ENCODE measurements around the gene GABARAP.

The GABARAP gene

GRCh38 chr17:7224661-7225111, 17.6 kb downstream of the GABARAP start:
- DNase-seq (ENCODE audit: extremely low spot score), result no peak
- ChIA-PET CTCF (no interaction called here), POLR2A (interaction anchor here (1.6 kb wide), 1 partner anchor 11 kb away, joined by 3 read pairs; no protein-coding TSS in a partner anchor)
- TF ChIP-seq CTCF (IDR thresholded peaks at IDR 0.05; ENCODE audit: control extremely low read depth, extremely low read depth, low read depth, missing control alignments), result no peak

- CTCF ChIA-PET, result no interaction called here
- POLR2A ChIA-PET, result interaction anchor here (1.6 kb wide), 1 partner anchor 11 kb away, joined by 3 read pairs; no protein-coding TSS in a partner anchor
- no peak for TF ChIP-seq CTCF (IDR thresholded peaks at IDR 0.05; ENCODE audit: control extremely low read depth, extremely low read depth, low read depth, missing control alignments)
- no peak for DNase-seq (ENCODE audit: extremely low spot score)
Measured at GRCh38 chr17:7224110-7224509, 18.1 kb downstream of the GABARAP start.

- CTCF ChIA-PET, result no interaction called here
- no peak for DNase-seq (ENCODE audit: extremely low spot score)
- no peak for TF ChIP-seq CTCF (IDR thresholded peaks at IDR 0.05; ENCODE audit: control extremely low read depth, extremely low read depth, low read depth, missing control alignments)
- POLR2A ChIA-PET, result no interaction called here
Measured at GRCh38 chr17:7223375-7223774, 18.9 kb downstream of the GABARAP start.

- POLR2A ChIA-PET, result no interaction called here
Measured at GRCh38 chr17:7222972-7223292, 19.3 kb downstream of the GABARAP start.

GRCh38 chr17:7222093-7222971, 19.9 kb downstream of the GABARAP start:
- TF ChIP-seq CTCF (IDR thresholded peaks at IDR 0.05; ENCODE audit: control extremely low read depth, extremely low read depth, low read depth, missing control alignments), result no peak
- ChIA-PET POLR2A (no interaction called here), CTCF (interaction anchor here (0.7 to 3.7 kb wide), 5 partner anchors 8 to 177 kb away, joined by 3 to 31 read pairs (median 15); partner anchors contain the start of gene DVL2)
- DNase-seq (ENCODE audit: extremely low spot score), result no peak

More at GRCh38 chr17:7222972-7223292, 19.3 kb downstream of the GABARAP start:
- no peak for DNase-seq (ENCODE audit: extremely low spot score)
- TF ChIP-seq CTCF (IDR thresholded peaks at IDR 0.05; ENCODE audit: control extremely low read depth, extremely low read depth, low read depth, missing control alignments), result no peak
- CTCF ChIA-PET, result interaction anchor here (3.6 kb wide), 1 partner anchor 12 kb away, joined by 26 read pairs; the partner anchor contains the start of gene DVL2

- TF ChIP-seq CTCF (IDR thresholded peaks at IDR 0.05; ENCODE audit: control extremely low read depth, extremely low read depth, low read depth, missing control alignments), result no peak
Measured at GRCh38 chr17:7221278-7222092, 20.8 kb downstream of the GABARAP start.

More at GRCh38 chr17:7221278-7222092, 20.8 kb downstream of the GABARAP start:
- no peak for DNase-seq (ENCODE audit: extremely low spot score)
- CTCF ChIA-PET, result interaction anchor here (0.7 to 3.7 kb wide), 14 partner anchors 9 to 176 kb away, joined by 3 to 31 read pairs (median 4); partner anchors contain the start of genes DVL2 and PHF23
- POLR2A ChIA-PET, result interaction anchor here (0.6 to 1.0 kb wide), 3 partner anchors 8 to 206 kb away, joined by 3 to 4 read pairs (median 3); no protein-coding TSS in a partner anchor
